GM18526 (cell line): Measurements from ENCODE around the gene MINDY4.

Experiments
- POLR2A ChIP-seq: IDR thresholded peaks from 3 replicates; pipeline ENCODE4 v1.6.1; 2011; ENCODE audit not compliant: insufficient read length; ENCODE audit errors: extremely low read depth

The MINDY4 gene

DNA sequence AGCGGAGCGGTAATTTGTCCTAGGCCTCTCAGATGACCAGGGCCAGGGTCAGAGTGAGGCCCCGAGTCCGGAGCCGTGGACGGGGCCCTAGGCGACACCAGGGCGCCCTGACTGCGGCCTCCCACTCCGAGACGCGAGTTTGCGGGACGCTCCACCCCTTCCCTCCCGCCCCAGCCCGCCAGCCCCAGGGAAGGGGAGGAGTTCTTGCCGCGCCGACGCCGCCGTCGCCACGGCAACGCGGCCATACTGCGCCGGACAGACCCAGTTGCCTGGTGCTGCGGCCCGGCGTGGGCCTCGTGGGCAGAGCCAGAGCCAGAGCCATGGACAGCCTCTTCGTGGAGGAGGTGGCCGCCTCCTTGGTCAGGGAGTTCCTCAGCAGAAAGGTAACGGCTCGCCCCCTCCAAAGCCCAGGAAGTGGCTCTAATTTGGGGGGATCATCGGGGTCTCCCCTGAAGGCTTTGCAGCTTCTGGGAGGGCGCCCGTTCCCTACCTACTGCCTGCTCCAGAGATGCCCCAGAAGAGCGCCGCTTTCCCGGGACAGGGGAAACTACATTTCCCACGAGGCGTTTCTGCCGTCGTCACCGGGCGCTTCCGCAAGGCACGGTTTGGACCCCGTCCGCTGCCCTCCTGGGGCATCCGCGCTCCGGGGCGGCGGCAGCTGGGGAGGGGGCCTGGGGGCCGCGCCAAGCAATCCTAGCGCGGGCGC lies at the start of gene MINDY4:
MINDY4 (plus strand) TSS at position 244 of the 706 bp plus-strand sequence; CDS start at position 321, 77 bp downstream.
- TF ChIP-seq POLR2A = no peak

DNA sequence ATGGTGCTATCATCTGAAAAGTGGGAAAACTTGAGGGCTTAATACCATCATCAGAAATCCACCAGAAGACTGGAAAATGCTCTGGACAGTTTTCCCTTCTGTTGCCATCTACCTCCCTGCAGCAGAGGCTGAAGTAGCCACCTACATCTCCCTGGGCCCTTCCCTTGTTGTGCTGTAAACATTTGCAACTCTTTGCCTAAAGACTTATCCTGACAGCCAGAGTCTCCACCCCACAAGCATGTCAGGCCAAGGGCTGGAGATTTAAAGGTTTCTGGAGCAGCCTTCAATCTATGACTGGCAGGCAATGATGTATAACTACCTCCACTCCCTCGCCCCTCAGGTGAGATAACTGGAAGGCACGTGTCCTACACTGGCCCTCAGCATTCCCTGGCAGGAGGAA lies 49.0 kb upstream of the MINDY4 start:
- TF ChIP-seq POLR2A = no peak

DNA sequence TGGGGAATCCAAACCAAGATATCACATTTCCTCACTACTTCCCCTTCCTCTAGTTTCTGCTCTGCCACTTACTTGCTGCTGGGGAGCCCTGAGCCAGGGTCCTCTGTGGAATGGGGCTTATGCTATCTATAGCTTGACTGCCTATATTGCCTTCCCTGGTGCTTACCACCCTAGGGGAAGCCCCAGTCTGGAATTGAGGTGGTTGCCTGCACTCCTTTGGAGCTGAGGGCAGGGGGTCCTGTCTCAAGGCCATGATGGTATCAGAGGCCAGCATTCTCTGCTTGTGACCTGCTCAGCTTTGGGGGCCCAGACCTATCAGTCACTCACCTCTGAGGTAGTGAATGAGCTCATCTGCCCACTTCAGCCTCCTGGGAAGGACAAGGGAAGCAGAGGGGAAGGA lies 48.5 kb upstream of the MINDY4 start:
- TF ChIP-seq POLR2A = no peak

DNA sequence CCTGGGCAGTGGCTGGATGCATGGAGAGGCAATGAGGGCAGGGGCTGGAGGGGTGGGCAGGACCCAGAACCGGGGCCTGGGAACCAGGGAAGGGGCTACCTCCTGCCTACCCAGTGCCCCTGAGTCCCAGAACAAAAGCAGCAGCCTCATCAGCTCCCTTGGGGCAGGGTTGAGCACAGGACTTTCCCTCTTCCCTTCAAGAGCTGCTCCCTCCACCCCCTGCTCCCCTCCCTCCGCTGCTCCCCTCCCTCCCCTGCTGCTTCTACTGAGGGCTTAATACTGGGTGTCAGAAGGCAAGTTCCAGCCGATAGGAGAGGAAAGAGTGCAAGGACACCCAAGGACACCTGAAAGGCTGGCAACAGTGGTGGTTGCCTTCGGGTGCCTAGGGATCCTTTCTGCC lies 47.4 kb upstream of the MINDY4 start:
- no peak for TF ChIP-seq POLR2A

DNA sequence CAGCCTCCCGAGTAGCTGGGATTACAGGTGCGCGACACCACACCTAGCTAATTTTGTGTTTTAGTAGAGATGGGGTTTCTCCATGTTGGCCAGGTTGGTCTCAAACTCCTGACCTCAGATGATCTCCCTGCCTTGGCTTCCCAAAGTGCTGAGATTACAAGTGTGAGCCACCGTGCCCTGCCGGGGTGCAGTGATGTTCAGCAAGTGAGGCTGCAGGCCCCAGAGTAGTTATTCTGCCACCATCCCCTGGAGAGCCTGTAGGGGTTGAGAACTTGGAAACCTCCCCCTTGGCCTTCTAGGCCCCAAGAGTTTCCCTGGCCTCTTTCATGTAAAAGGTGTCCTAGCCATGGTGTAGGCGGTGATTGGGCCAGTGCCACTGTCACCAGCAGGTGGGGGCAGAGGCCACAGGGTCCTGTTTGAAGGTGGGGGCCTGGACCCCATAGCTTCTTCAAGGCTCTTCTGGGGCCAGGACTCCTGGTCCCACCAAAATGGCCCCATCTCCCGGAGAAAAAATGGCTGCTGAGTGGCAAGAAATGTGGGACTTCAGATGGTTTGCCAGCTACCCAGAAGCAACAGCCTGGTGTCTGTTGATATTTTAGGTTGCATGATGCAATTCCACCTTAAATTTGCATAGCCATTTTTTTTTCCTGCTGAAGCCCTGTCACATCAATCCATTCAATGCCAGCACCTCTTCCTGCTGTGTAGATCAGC lies 44.8 kb upstream of the MINDY4 start:
- no peak for TF ChIP-seq POLR2A

DNA sequence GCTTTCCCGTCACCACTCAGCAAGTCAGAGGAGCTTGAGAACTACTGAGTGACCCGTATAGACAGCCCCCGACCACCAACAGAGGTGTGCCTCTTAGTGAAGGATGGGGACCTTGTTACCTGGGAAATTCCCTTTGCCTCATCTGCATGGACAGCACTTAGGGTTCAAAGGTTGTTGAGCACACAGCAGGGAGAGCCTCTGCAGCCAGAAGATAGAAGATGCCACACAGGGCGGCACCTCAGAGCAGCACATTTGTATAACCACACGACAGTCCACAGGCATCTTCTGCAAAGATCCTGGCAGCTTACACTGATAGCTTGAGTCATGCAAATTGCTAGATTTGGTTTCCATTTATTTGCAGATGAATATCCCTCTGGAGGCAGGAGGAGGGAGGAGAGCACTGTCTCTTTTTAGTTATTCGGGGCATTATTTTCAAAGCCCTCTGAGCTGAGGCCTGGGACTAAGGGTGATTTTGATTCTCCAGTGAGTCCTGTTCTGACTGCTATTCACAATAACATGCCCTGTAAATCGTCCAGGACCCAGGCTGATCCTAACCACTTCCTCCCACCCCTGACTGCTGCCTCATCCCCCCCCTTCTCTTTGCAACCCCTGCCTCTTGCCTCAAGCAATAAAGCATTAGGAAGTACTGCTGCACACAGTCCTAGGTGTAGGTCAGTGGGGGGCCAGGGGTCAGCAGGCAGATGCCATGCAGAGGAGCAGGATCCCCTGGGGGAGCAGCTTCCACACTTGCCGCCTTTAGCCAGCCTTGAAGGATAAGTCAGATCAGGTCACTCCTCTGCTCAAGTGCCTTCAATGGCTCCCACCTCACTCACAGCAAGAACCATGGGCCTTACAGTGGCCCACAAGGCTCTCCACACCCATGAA lies 43.9 kb upstream of the MINDY4 start:
- TF ChIP-seq POLR2A = no peak

DNA sequence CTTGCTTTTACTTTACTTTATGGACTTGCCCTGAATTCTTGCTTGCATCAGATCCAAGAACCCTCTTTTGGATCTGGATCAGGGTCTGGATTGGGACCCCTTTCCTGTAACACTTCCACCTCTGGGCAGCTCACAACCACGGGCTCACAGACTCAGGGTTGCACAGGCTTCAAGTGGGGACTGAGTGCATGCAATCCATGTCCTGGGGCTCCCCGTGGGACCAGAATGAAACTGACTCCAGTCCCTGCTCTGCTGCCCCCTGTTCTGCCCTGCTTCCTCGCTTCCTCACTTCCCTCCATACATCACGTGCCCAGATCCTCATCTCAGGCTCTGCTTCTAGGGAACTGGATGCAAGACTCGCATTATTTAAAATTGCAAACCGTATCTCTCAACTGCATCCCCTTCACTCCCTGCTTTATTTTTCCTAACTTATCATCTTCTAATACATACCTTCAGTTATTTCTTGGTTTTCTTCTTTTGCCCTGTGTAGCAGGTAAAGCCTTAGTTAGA lies 42.6 kb upstream of the MINDY4 start:
- no peak for TF ChIP-seq POLR2A

DNA sequence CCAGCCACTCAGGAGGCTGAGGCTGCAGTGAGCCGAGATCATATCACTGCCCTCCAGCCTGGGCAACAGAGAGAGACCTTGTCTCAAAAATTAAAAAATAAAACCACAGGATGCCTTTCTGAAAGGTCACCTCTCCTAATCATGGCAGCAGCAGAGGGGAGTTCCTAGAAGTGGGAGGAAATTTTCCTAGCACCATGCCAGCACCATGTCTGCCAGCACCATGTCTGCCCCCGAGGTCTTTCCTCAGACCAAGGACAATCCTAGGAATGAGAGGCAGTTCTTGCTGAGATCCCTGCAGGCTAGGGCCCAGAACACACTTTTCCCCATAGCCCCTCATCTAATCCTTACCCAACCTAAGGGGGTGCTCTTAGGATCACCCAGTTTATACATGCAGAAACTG lies 41.6 kb upstream of the MINDY4 start:
- no peak for TF ChIP-seq POLR2A

DNA sequence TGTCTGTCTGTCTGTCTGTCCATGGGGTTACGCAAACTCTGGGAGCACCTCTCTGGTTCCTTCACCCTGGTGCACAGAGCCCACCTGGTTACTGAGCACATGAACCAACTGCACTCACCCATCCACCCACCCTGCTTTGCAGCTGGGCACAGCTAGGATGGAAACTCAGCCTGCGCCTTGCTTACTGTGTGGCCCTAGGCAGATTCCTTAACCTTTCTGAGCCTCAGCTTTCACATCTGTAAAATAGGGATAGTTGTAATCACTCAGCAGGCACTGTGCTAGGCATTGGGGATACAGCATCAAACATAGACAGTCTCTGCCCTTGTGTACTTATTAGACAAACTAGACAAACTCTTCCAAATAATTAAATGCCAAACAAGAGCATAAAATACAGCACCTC lies 41.1 kb upstream of the MINDY4 start:
- TF ChIP-seq POLR2A = no peak

DNA sequence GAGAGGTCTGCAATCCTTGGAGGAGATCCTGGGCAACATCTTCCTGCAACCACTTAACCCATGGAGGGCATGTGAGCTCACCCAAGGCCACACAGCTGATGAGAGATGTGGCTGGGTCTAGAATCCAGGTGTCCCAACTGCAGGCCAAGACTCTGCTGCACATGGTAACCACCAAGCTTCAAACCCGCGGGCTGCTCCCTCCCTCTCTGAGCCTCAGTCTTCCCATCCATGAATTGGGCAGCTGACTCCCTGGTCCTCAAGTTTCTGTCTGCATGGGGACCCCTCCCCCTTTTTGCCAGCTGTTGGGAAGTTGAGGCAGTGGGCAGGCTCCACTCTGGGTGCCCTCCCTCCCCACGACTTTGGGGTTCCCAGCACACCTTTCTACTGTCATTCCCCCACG lies 40.2 kb upstream of the MINDY4 start:
- no peak for TF ChIP-seq POLR2A

DNA sequence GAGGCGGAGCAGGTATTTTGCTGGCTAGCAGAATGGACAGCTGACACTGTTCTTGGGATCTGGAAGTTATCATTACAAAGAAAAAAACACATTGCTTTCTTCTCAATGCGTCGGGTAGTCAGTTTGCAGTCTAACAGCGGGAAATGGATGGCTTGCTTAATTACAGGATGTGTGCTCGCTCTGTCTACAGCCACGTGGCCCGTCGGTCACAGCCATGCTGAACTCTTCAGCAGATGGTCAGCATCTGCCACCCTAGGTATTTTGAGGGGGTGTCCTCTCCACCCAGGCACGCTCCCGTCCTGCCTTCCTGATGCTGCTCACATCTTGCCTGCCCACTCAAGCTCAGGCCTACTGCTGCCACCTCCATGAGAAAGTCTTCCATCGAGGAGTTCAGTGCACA lies 39.6 kb upstream of the MINDY4 start:
- TF ChIP-seq POLR2A = no peak

DNA sequence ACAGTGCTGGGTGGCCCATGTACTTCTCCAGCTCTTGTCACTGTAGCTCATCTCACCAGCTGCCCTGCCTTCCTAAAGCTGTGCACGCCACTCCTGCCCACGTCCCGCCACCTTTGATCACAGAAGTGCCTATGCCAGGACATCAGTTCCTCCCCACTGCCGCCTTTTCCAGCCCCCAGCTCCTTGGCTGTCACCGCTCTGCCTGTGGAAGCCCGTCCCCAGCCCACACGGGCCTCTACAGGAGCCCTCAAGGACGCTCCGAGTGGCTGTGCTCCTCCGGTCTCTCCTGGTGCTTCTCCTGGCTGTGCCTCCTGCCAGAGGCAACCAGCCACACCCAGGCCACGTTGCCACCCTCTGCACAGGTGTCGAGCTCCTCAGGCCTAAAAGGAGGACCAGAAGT lies 38.6 kb upstream of the MINDY4 start:
- TF ChIP-seq POLR2A = no peak

DNA sequence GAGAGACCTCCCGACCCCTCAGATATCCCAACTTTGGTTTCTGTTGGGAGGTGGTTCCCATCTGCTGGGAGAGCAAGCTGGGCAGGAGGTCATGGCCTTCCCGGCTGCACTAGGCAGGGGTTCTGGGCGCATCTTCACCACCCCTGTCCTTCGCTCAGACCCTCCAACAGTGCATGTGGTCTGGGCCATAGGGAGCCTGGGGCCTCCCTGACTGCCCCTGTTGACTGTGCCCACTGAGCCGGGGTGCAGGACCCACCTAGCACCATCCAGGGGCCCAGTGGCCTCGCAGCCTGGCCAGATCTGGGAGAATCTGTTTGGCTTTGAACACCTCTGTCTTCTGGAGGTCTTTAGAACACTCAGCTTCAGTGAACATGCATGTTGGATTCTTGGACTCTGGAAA lies 38.0 kb upstream of the MINDY4 start:
- TF ChIP-seq POLR2A = no peak

DNA sequence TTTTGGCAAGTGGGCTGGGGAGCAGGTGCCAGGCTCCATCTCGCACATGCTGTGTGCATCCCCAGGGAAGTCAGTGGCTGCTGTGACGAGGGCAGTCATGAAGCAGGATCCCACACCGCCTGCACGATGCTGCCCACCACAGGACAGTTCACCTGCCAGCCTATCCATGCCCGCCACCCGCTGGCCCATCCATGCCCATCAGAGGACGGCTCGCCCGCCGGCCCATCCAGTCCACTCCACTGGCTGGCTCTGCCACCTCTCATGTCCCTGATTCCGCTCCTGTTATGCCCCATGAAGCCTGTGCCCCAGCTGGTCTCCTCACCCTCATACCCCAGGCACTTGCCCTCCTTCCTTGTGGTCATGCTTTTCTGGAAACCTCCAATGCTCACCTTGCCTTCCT lies 37.5 kb upstream of the MINDY4 start:
- no peak for TF ChIP-seq POLR2A

DNA sequence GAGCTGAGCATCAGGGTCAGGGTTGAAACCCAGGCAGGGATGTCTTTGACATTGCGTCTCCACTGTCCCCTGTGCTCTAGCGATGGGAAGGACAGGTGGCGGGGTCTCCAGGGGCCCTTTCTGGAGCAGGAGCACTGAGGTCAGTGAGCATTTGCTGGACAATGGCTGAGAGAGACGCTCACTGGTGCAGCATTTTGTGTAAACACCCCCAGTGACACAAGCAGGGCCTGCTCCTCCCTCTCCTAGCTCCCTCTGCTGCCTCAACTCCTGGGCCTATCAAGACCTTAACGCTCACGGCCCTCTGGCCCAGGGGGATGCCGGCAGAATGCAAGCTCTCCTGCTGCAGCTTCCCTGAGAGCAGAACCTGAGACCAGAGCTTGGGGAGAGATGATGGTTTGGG lies 36.7 kb upstream of the MINDY4 start:
- no peak for TF ChIP-seq POLR2A

DNA sequence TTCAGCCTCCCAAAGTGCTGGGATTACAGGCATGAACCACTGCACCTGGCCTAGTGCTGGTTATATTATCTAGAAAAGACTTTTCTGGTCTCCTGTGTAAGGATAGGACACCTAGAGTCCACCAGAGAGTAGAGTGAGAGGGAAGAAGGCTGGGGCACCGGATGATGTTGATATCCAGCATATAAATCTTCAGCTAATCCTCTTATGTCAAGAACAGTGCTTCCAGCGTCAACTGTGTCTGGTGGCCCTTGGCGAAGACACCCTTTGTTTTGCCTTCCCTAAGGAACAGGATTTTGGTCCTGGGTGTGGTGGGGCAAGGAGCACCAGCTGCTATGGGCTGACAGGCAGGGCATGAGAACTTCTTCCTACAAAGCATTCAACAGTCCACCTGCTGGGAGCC lies 35.6 kb upstream of the MINDY4 start:
- no peak for TF ChIP-seq POLR2A
